Cardiac septum (tissue), 1 donor: ENCODE data around the gene CUBN. TPM values are rescaled to one million over a fixed set of nuclear protein-coding genes. Genes with fewer than 3 reads are reported as not detected.

Experiments
- DNase-seq: peaks from one replicate; pipeline ENCODE4 v3.0.0-alpha.2; 2020; ENCODE audit warnings: low spot score
- intact Hi-C: fragments of 100-400 bp; cut with DNase I; formaldehyde crosslinking; loops from one replicate; pipeline ENCODE4 v1.14.0; 2022
- total RNA-seq: library from RNA; stranded (reverse); fragmentation: NEBNext Ultra II Directional; extraction: Animal tissue kit (Norgen Biotek cat#: 25700); gene quantifications from one replicate; pipeline ENCODE4 v1.2.1, GENCODE V29; 2021
- donor health status: DM: no; HTN: no; CAD: no.

The CUBN gene
- total RNA-seq, 1 donor from 2014 or later: 0.54 TPM

GRCh38 chr10:17053061-17053460, 76.5 kb downstream of the CUBN start:
- intact Hi-C loops: no loop called here
- DNase-seq: no peak

GRCh38 chr10:17051851-17052250, 77.8 kb downstream of the CUBN start:
- intact Hi-C loops: no loop called here
- DNase-seq: no peak

GRCh38 chr10:17049195-17049594, 80.4 kb downstream of the CUBN start:
- intact Hi-C loops: no loop called here

GRCh38 chr10:17047908-17048307, 81.7 kb downstream of the CUBN start:
- DNase-seq: no peak
- intact Hi-C loops: no loop called here

More at GRCh38 chr10:17049195-17049594, 80.4 kb downstream of the CUBN start:
- DNase-seq: no peak

GRCh38 chr10:17046989-17047388, 82.6 kb downstream of the CUBN start:
- no peak for DNase-seq
- intact Hi-C loops: no loop called here

- intact Hi-C loops: no loop called here
- no peak for DNase-seq
Measured at GRCh38 chr10:17043586-17043985, 86.0 kb downstream of the CUBN start.

- no peak for DNase-seq
- intact Hi-C loops: no loop called here
Measured at GRCh38 chr10:17041626-17042520, 87.7 kb downstream of the CUBN start.

GRCh38 chr10:17038627-17039026, 91.0 kb downstream of the CUBN start:
- intact Hi-C loops: no loop called here
- DNase-seq: no peak

GRCh38 chr10:17037910-17038309, 91.7 kb downstream of the CUBN start:
- intact Hi-C loops: no loop called here
- DNase-seq: no peak

GRCh38 chr10:17035446-17035845, 94.2 kb downstream of the CUBN start:
- intact Hi-C loops: no loop called here

GRCh38 chr10:17033529-17034260, 95.9 kb downstream of the CUBN start:
- no peak for DNase-seq
- intact Hi-C loops: no loop called here

More at GRCh38 chr10:17035446-17035845, 94.2 kb downstream of the CUBN start:
- DNase-seq: no peak

- no peak for DNase-seq
- intact Hi-C loops: no loop called here
Measured at GRCh38 chr10:17031637-17032635, 97.7 kb downstream of the CUBN start.

GRCh38 chr10:17029581-17030271, 99.9 kb downstream of the CUBN start:
- DNase-seq: peak; percentile 91
- intact Hi-C loops: no loop called here

- intact Hi-C loops: no loop called here
- DNase-seq: no peak
Measured at GRCh38 chr10:17029239-17029580, 100.4 kb downstream of the CUBN start.

- intact Hi-C loops: no loop called here
- no peak for DNase-seq
Measured at GRCh38 chr10:17028798-17029197, 100.8 kb downstream of the CUBN start.

- intact Hi-C loops: no loop called here
Measured at GRCh38 chr10:17026686-17027485, 102.7 kb downstream of the CUBN start.

GRCh38 chr10:17025444-17026295, 103.9 kb downstream of the CUBN start:
- intact Hi-C loops: no loop called here
- DNase-seq: no peak

More at GRCh38 chr10:17026686-17027485, 102.7 kb downstream of the CUBN start:
- no peak for DNase-seq
